OCI-M2 (cell line): ENCODE measurements around the gene DNAL4.
"Not testable (repeated sequence)": the region's sequence is repeated elsewhere in the genome, so short reads cannot be mapped to it uniquely, and the experiment has no call there.

Source experiments
- DNase-seq: peaks from one replicate; lab custom pipeline; 2025; ENCODE audit not compliant: unreplicated experiment; lab: John Stamatoyannopoulos, UW

The DNAL4 gene

DNA sequence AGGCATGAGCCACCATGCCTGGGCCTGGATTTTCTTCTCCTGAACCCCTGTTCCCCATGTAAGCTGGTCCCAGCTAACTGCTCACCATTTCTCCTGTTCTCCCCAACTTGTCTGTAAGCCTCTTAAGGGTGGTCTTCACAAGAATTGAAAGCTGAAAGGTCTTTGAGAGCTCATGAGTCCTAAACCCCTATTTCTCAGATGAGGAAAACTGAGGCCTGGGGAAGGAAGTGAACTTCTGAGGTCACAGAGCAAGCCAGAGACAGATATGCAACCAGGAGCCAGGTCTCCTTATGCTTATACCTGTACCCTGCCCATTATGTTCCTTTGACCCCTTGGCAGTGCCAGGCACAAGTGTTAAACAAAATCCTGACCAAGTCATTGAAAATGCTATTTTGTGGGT is 33.6 kb upstream of the DNAL4 start:
- no peak for DNase-seq

GRCh38 chr22:38826801-38827200 is 32.9 kb upstream of the DNAL4 start:
- DNase-seq: no peak

- no peak for DNase-seq
Measured at GRCh38 chr22:38826386-38826785, 32.4 kb upstream of the DNAL4 start.

DNA sequence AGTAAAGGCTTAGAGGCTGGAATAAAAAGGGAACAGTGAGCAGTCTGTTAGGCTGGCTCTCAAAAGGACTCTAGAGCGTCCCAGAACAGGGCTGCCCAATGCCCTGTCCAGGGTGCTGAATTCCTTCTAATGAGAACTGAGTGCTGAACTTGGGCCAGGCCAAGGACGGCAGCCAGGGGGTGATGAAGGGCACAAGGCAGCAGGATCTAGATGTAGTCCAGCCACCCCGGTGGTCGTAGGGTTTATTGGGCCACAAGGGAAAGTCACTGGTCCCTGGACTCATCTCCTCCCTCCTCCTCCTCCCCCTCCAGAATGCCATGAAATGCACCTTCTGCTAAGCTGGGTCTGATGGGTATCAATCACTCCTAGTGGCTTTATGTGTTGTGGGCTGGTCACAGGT is 30.6 kb upstream of the DNAL4 start:
- peak; percentile 42 for DNase-seq

DNA sequence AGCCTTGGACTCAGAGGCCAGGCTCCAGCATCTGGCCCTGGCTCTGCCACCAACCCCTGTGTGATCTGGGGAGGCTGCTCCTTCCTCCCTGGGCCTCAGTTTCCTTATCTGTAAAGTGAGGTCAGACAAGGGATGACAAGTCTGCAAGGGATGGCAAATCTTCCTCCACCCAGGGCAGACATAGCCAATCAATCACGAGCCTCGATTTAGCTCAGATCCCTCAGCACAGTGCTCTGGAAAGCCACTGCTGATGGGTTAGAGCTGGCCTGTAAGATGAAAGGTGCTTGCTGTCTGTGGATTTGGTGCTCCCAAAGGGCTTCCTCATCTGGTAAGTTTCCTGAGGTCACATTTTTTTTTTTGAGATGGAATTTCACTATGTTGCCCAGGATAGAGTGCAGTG is 29.7 kb upstream of the DNAL4 start:
- no peak for DNase-seq

- no peak for DNase-seq
Measured at GRCh38 chr22:38823076-38823475, 29.1 kb upstream of the DNAL4 start.

DNA sequence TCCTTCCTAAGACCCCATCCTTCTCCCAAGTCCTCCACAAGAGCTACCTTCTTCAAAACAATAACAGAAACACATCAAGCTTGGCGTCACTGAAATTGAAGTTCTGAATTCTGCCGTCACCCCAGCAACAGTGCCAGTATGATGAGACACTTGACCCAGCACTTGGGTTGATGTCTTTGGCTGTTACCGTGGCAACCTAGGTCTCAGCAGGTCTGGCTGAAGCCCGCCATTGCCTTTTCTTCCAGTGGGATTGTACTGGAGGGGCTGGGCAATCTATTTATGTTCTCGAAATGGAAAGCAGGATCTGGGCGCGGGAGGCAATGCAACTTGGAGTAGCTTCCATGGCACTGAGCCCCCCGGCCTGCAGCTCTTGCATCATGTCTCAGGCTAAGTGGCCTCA is 26.1 kb upstream of the DNAL4 start:
- no peak for DNase-seq

DNA sequence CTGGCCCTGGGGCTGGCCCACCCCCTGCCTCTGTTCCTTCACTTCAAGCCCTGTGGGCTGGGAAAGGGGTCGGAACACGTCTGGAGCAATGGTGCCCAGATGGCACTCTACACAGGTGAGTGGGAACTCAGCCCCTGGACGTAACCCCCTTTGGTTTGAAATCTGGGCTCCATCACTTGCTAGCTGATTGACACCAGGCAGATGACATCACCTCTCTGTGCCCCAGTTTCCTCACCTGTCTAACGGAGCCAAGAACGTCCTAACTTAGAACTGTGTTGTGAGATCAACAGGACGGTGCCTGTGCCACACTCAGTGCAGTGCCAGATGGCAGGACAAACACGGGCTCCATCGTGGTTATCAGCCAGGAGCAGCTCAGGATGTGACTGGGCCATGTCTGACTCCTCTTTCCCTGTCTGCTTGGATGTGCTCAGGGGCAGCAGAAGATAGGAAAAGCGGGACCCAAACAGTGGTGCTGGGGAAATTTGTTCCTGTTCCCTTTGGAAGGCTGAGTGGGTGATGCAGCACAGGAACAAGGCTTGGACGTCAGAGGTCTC is 25.5 kb upstream of the DNAL4 start:
- DNase-seq: no peak

GRCh38 chr22:38817196-38817595 is 23.3 kb upstream of the DNAL4 start:
- DNase-seq: no peak

- DNase-seq: no peak
Measured at GRCh38 chr22:38815842-38816241, 21.9 kb upstream of the DNAL4 start.

GRCh38 chr22:38811241-38811640 is 17.3 kb upstream of the DNAL4 start:
- DNase-seq: no peak

DNA sequence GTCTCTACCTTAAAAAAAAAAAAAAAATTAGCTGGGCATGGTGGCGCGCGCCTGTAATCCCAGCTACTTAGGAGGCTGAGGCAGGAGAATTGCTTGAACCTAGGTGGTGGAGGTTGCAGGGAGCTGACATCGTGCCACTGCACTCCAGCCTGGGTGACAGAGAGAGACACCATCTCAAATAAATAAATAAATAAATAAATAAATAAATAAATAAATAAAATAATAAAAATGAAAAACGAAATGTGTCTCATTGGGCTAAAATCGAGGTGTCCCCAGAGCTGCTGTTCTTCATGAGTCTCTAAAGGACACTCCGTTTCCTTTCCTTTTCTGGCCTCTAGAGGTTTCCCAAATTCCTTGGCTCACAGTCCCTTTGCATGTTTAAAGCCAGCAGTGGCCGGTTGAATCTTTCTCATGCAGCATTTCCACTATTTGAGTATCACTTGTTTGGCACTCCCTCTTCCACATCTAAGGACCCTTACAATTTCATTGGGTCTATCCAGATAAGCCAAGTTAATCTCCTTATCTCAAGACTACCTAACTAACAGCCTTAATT is 11.2 kb upstream of the DNAL4 start:
- not testable (repeated sequence) for DNase-seq

DNA sequence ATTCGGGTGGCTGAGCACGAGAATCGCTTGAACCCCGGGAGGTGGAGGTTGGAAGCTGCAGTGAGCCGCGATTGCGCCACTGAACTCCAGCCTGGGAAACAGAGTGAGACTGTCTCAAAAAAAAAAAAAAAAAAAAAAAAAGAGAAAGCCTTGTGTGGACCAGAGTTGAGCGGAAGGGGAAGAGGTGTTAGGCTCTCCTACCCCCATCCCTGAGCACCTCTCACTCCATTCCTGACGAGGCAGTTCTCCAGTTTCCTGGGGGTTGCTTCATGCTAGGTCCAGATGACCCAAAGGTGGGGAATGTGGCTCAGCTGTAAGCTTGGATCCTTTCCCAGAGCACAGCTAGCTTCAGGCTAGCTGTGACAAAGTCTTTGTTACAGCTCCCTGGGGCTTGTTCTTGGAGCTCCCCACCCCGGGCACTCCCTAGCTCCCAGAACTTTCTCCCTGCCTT is 8.8 kb upstream of the DNAL4 start:
- DNase-seq: no peak

DNA sequence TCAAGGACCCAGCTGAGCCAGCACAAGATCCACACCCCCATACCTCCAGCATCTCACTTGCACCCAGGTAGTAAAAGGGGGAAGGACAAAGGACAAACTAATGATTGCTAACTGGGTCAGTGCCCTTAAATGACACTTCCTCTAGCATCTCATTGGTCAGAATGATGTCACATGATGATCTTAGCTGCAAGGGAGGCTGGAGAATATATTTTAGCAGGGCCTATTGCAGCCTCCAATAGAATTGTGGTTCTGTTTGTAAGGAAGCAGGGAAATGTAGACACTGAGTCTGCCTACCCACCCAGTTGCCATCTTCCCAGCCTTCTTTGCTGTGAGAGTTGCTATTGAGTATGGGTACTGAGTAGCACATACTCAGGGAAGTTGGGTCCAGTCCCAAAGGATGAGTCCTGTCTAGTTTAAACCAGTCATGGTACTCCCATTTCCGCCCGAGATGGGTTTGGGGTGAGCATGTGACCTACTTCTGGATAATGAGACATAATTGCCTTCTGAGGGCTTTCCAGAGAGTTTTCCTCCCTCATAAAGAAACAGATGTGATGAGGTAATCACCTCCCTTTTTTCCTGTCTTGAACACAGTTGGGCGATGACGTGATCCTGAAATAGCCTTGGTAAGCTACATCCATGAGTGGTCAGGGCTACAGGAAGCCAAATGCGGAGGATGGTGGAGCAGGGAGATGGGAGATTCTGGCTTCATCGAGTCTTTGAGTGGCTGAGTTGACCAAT is 5.5 kb upstream of the DNAL4 start:
- no peak for DNase-seq

- DNase-seq: no peak
Measured at GRCh38 chr22:38798496-38798895, 4.6 kb upstream of the DNAL4 start.

DNA sequence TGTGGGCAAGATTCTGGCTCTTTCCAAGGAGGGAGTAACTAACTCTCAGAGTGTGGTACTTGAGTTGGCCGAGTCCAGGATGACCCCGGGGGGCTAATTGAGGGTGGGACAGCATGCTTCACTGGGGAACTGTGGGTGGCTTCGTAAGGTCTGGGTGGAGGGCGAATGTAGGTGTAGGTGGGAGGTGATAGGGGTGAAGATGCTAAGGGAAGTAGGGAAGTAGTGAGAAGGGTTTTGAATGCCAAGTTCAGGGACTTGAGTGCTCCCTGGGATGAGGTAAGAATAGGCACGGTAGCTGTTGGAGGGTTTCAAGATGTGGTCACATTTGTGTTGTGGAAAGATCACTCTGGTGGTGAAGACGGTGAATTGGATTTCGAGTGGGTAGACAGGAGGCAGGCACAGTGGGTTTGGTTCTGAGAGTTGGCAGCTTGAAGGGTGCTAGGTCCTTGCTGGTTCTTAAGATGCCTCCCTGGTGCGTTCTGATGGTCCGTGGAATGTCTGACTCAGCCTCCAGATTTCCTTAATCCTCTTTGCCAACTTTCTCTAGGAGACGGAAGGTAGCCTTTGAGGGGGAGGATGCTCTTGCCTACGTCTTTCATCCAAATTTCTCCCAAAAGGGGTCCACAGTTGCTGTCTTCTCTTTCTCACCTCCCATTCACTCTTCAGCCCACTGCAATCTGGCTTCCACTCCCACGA is 2.5 kb upstream of the DNAL4 start:
- DNase-seq: no peak

GRCh38 chr22:38795569-38795968 is 1.6 kb upstream of the DNAL4 start:
- no peak for DNase-seq

- DNase-seq: no peak
Measured at GRCh38 chr22:38793317-38793716, 626 bp downstream of the DNAL4 start.

- DNase-seq: no peak
Measured at GRCh38 chr22:38792833-38793232, 1.1 kb downstream of the DNAL4 start.

- DNase-seq: no peak
Measured at GRCh38 chr22:38789606-38790005, 4.3 kb downstream of the DNAL4 start.

DNA sequence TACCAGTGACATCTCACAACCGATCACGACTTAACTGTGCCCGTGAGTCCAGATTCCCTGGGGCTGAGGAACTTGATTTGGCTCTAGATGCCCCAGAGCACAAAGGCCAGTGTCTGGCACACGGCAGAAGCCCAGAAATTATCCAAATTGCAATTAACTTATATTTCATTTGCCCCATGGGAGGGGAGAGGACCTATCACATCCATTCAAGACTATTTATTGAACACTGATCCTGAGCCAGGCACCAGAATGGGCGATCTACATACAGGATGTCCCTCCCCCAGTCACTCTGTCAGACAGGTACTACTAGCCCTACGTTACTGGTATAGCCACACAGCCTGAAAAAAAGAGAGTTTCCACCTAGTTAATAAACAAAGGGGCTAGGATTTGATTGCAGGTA is 5.1 kb downstream of the DNAL4 start:
- DNase-seq: no peak
